ENCODE results near the gene MORN1.

DNA sequence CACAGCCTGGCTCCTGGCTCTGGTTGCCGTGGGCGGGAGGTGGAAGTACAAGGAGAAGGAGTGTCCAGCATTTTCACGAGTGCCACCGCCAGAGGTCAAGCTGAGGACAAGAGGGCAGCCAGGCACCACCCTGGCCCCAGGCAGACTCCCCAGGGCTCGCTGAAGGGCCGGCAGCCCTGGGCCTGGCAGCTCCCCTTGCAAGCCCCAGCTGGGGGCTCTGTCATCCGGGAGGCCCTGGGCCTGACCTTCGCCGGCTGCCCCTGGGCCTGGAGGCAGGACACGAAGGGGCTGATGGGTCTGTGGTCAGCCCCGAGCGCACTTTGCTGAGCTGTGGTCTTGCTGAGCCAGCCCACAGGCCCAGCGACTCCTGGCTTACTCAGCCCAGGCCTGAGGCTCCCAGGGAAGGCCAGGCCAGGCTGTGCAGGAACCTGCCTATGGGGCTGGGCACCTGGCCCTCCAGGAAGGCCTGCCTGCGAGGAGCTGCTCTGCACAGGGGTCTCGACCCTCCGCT lies 74.8 kb downstream of the MORN1 start:
- TF ChIP-seq POLR2AphosphoS5 (IDR thresholded peaks at IDR 0.05), result no peak
- no peak for TF ChIP-seq EZH2 (IDR thresholded peaks at IDR 0.05; ENCODE audit: borderline replicate concordance, insufficient read depth, low read length, poor library complexity, severe bottlenecking)
- no peak for TF ChIP-seq TAF1 (IDR thresholded peaks at IDR 0.05; ENCODE audit: low read depth)
- TF ChIP-seq, protein P1, sequence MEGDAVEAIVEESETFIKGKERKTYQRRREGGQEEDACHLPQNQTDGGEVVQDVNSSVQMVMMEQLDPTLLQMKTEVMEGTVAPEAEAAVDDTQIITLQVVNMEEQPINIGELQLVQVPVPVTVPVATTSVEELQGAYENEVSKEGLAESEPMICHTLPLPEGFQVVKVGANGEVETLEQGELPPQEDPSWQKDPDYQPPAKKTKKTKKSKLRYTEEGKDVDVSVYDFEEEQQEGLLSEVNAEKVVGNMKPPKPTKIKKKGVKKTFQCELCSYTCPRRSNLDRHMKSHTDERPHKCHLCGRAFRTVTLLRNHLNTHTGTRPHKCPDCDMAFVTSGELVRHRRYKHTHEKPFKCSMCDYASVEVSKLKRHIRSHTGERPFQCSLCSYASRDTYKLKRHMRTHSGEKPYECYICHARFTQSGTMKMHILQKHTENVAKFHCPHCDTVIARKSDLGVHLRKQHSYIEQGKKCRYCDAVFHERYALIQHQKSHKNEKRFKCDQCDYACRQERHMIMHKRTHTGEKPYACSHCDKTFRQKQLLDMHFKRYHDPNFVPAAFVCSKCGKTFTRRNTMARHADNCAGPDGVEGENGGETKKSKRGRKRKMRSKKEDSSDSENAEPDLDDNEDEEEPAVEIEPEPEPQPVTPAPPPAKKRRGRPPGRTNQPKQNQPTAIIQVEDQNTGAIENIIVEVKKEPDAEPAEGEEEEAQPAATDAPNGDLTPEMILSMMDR (IDR thresholded peaks at IDR 0.05; ENCODE audit: poor library complexity, severe bottlenecking), result no peak
- TF ChIP-seq, protein P2, sequence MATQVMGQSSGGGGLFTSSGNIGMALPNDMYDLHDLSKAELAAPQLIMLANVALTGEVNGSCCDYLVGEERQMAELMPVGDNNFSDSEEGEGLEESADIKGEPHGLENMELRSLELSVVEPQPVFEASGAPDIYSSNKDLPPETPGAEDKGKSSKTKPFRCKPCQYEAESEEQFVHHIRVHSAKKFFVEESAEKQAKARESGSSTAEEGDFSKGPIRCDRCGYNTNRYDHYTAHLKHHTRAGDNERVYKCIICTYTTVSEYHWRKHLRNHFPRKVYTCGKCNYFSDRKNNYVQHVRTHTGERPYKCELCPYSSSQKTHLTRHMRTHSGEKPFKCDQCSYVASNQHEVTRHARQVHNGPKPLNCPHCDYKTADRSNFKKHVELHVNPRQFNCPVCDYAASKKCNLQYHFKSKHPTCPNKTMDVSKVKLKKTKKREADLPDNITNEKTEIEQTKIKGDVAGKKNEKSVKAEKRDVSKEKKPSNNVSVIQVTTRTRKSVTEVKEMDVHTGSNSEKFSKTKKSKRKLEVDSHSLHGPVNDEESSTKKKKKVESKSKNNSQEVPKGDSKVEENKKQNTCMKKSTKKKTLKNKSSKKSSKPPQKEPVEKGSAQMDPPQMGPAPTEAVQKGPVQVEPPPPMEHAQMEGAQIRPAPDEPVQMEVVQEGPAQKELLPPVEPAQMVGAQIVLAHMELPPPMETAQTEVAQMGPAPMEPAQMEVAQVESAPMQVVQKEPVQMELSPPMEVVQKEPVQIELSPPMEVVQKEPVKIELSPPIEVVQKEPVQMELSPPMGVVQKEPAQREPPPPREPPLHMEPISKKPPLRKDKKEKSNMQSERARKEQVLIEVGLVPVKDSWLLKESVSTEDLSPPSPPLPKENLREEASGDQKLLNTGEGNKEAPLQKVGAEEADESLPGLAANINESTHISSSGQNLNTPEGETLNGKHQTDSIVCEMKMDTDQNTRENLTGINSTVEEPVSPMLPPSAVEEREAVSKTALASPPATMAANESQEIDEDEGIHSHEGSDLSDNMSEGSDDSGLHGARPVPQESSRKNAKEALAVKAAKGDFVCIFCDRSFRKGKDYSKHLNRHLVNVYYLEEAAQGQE (IDR thresholded peaks at IDR 0.05; ENCODE audit: borderline replicate concordance), result no peak
- no peak for TF ChIP-seq SMC3 (conservative IDR thresholded peaks at IDR 0.05; ENCODE audit: poor library complexity)
- no peak for TF ChIP-seq MXI1 (conservative IDR thresholded peaks at IDR 0.05; ENCODE audit: poor library complexity, severe bottlenecking)
- TF ChIP-seq EP300 (conservative IDR thresholded peaks at IDR 0.05; ENCODE audit: poor library complexity, severe bottlenecking), result no peak
- no peak for TF ChIP-seq RAD21 (conservative IDR thresholded peaks at IDR 0.05)

Data from neural cell (in vitro differentiated cells).